KMS-11 (cell line): ENCODE results near the gene PLK2.

ENCODE experiments used
- H2AFZ ChIP-seq: fragments of 200-600 bp; sonication (generic); 2 replicates; pipeline ENCODE4 v1.6.1; 2016; ENCODE audit warnings: antibody characterized with exemption, mixed run types, low read depth
- H3K27ac ChIP-seq: fragments of 200-600 bp; sonication (generic); 2 replicates; pipeline ENCODE4 v1.6.1; 2016; ENCODE audit warnings: mild to moderate bottlenecking, mixed run types
- H3K27me3 ChIP-seq: fragments of 200-600 bp; sonication (generic); 2 replicates; pipeline ENCODE4 v1.6.1; 2017; ENCODE audit warnings: mild to moderate bottlenecking, low read depth, mixed run types, moderate library complexity; ENCODE audit not compliant: insufficient read depth
- H3K36me3 ChIP-seq: fragments of 200-600 bp; sonication (generic); 2 replicates; pipeline ENCODE4 v1.6.1; 2017; ENCODE audit warnings: mild to moderate bottlenecking, mixed run types; ENCODE audit not compliant: insufficient read depth
- H3K4me1 ChIP-seq: fragments of 200-600 bp; sonication (generic); 2 replicates; pipeline ENCODE4 v1.6.1; 2016; ENCODE audit warnings: mild to moderate bottlenecking, low read depth, mixed run types; ENCODE audit not compliant: poor library complexity, severe bottlenecking
- H3K4me2 ChIP-seq: fragments of 200-600 bp; sonication (generic); 2 replicates; pipeline ENCODE4 v1.7.0; 2016; ENCODE audit warnings: mild to moderate bottlenecking, mixed run types
- H3K4me3 ChIP-seq: fragments of 200-600 bp; sonication (generic); IDR thresholded peaks from 2 replicates; pipeline ENCODE4 v1.6.1; 2017; ENCODE audit warnings: low read depth, low read length, mixed read lengths; ENCODE audit not compliant: insufficient read depth
- H3K79me2 ChIP-seq: fragments of 200-600 bp; sonication (generic); 2 replicates; pipeline ENCODE4 v1.6.1; 2016; ENCODE audit warnings: low read depth, mixed run types; ENCODE audit not compliant: insufficient read depth
- H3K9ac ChIP-seq: fragments of 200-600 bp; sonication (generic); 2 replicates; pipeline ENCODE4 v1.6.1; 2016; ENCODE audit warnings: mild to moderate bottlenecking, mixed run types
- H4K20me1 ChIP-seq: fragments of 200-600 bp; sonication (generic); 2 replicates; pipeline ENCODE4 v1.6.1; 2016; ENCODE audit warnings: mild to moderate bottlenecking, mixed run types; ENCODE audit not compliant: insufficient read depth
- TF ChIP-seq, protein P1 (sequence below): fragments of 200-600 bp; sonication (generic); conservative IDR thresholded peaks from 2 replicates; pipeline ENCODE4 v1.6.1; 2017; ENCODE audit warnings: low read depth, mild to moderate bottlenecking, antibody characterized with exemption, low read length, moderate library complexity, mixed read lengths

The PLK2 gene

DNA sequence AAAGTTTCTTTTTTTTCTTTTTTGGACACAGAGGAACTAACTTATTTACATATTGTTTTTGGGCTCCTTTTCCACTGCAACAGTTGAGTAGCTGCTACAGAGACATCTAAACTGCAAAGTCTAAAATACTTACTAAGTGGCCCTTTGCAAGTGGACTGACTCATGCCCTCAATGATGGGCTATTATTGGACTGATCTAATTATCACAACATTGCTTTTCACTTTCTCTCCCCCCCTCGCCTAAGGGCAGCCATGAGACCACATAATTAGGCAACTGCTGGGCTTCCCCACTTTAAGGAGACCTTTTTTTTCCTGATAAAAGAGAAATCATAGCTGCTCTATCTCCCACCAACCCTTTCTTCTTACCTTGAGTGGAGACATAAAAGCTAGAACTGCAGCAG is 47.0 kb downstream of the PLK2 start:
- Histone ChIP-seq H3K27me3 (no peaks in the 10 kb centered on the region), H2AFZ (no peak overlapping the region), H3K4me1 (peaks cover 8% of the 10 kb centered on the region), H4K20me1 (no peaks in the 10 kb centered on the region), H3K36me3 (no peaks in the 10 kb centered on the region), H3K4me3 (no peak overlapping the region), H3K4me2 (no peak overlapping the region), H3K9ac (no peak overlapping the region), H3K27ac (no peak overlapping the region), H3K79me2 (no peaks in the 10 kb centered on the region)
- TF ChIP-seq, protein P1, sequence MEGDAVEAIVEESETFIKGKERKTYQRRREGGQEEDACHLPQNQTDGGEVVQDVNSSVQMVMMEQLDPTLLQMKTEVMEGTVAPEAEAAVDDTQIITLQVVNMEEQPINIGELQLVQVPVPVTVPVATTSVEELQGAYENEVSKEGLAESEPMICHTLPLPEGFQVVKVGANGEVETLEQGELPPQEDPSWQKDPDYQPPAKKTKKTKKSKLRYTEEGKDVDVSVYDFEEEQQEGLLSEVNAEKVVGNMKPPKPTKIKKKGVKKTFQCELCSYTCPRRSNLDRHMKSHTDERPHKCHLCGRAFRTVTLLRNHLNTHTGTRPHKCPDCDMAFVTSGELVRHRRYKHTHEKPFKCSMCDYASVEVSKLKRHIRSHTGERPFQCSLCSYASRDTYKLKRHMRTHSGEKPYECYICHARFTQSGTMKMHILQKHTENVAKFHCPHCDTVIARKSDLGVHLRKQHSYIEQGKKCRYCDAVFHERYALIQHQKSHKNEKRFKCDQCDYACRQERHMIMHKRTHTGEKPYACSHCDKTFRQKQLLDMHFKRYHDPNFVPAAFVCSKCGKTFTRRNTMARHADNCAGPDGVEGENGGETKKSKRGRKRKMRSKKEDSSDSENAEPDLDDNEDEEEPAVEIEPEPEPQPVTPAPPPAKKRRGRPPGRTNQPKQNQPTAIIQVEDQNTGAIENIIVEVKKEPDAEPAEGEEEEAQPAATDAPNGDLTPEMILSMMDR: no peak

DNA sequence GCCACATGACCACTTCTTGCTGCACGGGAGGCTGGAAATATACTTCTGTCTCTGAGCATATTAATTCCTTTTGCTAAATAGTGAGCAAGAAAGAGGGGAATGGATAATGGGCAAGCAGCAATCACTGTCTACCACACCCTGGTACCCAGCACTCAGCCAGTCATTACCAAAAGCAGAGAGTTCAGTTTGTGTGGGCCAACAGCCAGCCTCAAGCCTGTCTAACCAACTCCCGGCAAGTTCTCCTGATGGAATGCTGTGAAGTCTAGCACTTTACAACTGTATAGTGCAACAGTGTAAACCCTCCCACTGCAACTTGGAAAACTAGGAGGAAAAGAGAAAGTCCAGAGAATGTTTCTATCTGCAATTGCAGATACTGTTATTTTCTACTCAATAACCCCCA is 47.8 kb downstream of the PLK2 start:
- Histone ChIP-seq H3K27ac (no peak overlapping the region), H3K79me2 (no peaks in the 10 kb centered on the region), H3K4me2 (no peak overlapping the region), H2AFZ (no peak overlapping the region), H3K27me3 (no peaks in the 10 kb centered on the region), H3K4me1 (peaks cover 8% of the 10 kb centered on the region), H3K36me3 (no peaks in the 10 kb centered on the region), H4K20me1 (no peaks in the 10 kb centered on the region), H3K4me3 (no peak overlapping the region), H3K9ac (no peak overlapping the region)
- TF ChIP-seq, protein P1: no peak

DNA sequence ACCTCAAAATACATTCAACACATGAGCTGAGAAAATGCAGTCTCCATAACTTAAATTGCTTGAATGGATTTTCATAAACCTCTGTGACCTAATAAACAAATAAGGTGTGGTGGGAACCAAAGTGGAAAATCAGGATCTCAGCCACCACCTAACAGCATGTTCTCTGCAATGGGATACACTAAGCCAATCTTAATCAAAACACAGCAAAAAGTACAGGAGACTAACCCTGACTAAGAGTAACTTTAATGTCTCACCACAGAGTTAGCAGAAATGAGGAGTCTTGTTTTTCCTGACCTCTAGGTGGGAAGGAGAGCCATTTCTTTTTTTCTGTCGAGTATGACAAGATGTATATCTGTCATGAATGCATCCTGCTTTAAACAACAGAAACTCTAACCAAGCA is 48.5 kb downstream of the PLK2 start:
- Histone ChIP-seq H3K79me2 (no peaks in the 10 kb centered on the region), H4K20me1 (no peaks in the 10 kb centered on the region), H3K36me3 (no peaks in the 10 kb centered on the region), H3K27me3 (no peaks in the 10 kb centered on the region), H3K4me1 (peaks cover 8% of the 10 kb centered on the region), H3K4me3 (no peak overlapping the region), H3K27ac (no peak overlapping the region), H3K9ac (no peak overlapping the region), H3K4me2 (no peak overlapping the region), H2AFZ (no peak overlapping the region)
- TF ChIP-seq, protein P1: no peak

DNA sequence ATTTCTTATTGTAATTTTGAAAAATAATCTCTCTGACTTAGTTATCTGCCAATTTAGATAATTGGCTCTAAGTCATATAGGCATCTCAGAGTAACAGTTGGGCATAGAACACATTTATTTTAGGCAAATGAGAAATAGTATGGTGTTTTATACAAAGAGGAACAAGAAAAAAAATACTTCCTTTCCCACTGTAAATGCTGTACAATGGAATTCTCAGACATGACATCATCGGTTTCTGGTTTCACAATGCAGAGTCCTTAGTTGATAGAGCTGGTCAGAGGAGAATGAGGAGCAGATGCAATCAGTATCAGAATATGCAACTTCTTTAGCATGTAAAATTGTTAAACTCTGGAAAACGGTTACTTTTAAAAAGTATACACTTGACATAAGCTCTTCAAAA is 49.4 kb downstream of the PLK2 start:
- Histone ChIP-seq H3K9ac (no peak overlapping the region), H3K27ac (no peak overlapping the region), H2AFZ (no peak overlapping the region), H3K36me3 (no peaks in the 10 kb centered on the region), H3K4me2 (no peak overlapping the region), H3K4me1 (peaks cover 8% of the 10 kb centered on the region), H4K20me1 (no peaks in the 10 kb centered on the region), H3K4me3 (no peak overlapping the region), H3K27me3 (no peaks in the 10 kb centered on the region), H3K79me2 (no peaks in the 10 kb centered on the region)
- TF ChIP-seq, protein P1: no peak
